ENCODE results near the gene TMEM233.

TMEM233 gene

GRCh38 chr12:119589634-119590033 is 3.9 kb upstream of the TMEM233 start:
- DNase-seq (ENCODE audit: extremely low read depth, low read depth) = no peak
- no peak overlapping the region for H3K4me3 ChIP-seq (replicated peaks; ENCODE audit: low read depth, low read length)
- TF ChIP-seq CTCF (IDR thresholded peaks at IDR 0.05; ENCODE audit: low read depth, low read length, missing control alignments) = no peak

DNA sequence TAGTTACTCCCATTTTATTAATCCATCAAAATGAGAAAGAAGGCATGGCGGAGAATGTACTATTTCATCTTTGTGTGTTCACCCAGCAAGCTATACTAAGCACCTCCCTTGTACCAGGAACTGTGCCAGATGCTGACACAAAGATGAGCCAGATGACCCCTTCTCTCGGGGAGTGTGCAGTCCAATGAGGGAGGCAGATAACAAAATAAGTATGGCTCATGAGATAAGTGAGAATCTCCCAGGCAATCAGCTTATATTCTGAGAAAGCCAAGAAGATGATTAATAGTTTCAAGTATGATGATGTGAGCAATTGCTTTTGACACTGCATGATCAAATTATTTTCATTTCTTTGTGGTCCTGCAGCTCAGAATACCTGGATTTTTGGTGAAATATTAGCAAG is 1.3 kb upstream of the TMEM233 start:
- H3K4me3 ChIP-seq (replicated peaks; ENCODE audit: low read depth, low read length) = no peak overlapping the region
- TF ChIP-seq CTCF (IDR thresholded peaks at IDR 0.05; ENCODE audit: low read depth, low read length, missing control alignments) = no peak
- no peak for DNase-seq (ENCODE audit: extremely low read depth, low read depth)

GRCh38 chr12:119594399-119594730 is 791 bp downstream of the TMEM233 start:
- no peak for TF ChIP-seq CTCF (IDR thresholded peaks at IDR 0.05; ENCODE audit: low read depth, low read length, missing control alignments)
- H3K4me3 ChIP-seq (replicated peaks; ENCODE audit: low read depth, low read length) = 0 out of 2 replicates have a peak overlapping the region, but pooled peaks have one; percentile 4
- DNase-seq (ENCODE audit: extremely low read depth, low read depth) = no peak

DNA sequence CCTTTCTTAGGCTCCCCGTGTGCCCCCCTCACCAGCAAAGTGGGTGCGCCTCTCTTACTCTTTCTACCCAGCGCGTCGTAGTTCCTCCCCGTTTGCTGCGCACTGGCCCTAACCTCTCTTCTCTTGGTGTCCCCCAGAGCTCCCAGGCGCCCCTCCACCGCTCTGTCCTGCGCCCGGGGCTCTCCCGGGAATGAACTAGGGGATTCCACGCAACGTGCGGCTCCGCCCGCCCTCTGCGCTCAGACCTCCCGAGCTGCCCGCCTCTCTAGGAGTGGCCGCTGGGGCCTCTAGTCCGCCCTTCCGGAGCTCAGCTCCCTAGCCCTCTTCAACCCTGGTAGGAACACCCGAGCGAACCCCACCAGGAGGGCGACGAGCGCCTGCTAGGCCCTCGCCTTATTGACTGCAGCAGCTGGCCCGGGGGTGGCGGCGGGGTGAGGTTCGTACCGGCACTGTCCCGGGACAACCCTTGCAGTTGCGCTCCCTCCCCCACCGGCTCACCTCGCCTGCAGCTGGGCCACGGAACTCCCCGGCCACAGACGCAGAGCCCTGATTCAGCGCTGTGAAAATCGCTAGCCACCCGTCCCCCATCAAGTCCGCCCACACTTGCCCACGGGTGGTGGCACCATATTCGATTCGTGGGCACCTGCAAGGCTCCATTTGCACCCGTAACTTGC is 1.3 kb downstream of the TMEM233 start:
- TF ChIP-seq CTCF (IDR thresholded peaks at IDR 0.05; ENCODE audit: low read depth, low read length, missing control alignments) = no peak
- no peak for DNase-seq (ENCODE audit: extremely low read depth, low read depth)
- 0 out of 2 replicates have a peak overlapping the region, but pooled peaks have one; percentile 4 for H3K4me3 ChIP-seq (replicated peaks; ENCODE audit: low read depth, low read length)

GRCh38 chr12:119598159-119598558 is 4.6 kb downstream of the TMEM233 start:
- no peak for TF ChIP-seq CTCF (IDR thresholded peaks at IDR 0.05; ENCODE audit: low read depth, low read length, missing control alignments)
- no peak for DNase-seq (ENCODE audit: extremely low read depth, low read depth)

GRCh38 chr12:119601877-119602733 is 8.5 kb downstream of the TMEM233 start:
- DNase-seq (ENCODE audit: extremely low read depth, low read depth) = no peak
- no peak for TF ChIP-seq CTCF (IDR thresholded peaks at IDR 0.05; ENCODE audit: low read depth, low read length, missing control alignments)
- H3K4me3 ChIP-seq (replicated peaks; ENCODE audit: low read depth, low read length) = no peak overlapping the region

More at GRCh38 chr12:119598159-119598558, 4.6 kb downstream of the TMEM233 start:
- no peak overlapping the region for H3K4me3 ChIP-seq (replicated peaks; ENCODE audit: low read depth, low read length)

Data from HFF-Myc (cell line).